ENCODE data around the gene ARFRP1.

DNA sequence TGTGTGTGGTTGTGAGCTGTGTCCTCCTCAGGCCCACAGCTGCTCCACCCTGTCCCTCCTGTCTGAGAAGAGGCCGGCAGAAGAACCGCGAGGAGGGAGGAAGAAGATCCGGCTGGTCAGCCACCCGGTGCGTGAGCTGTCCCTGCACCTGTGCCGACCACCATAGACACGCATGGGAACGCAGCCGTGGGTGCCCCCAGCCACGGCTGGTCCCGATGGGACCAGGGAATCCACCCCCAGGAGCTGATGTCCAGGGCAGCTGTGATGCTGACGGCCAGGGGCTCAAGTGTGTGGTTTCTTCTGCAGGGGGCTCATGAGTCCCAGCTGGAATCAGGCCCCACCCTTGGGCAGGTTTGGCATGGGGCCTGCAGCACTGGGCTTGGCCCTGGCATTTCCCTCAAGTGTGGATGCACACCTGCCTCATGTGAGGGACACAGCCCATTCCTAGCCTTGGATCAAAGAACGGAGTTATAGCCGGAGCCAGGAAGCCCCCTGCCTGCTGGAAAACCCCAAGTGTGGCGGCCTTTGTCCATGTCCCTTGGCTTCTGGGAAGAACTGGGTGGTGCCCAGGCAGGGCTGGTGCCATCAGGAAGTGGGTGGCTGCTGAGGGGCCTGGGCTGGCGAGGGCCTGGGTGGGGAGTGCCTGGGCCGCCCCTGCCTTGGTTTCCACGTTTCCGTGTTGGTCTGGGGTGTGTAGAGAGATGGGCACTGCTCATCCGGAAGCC, 15.9 kb downstream of the ARFRP1 start:
- TF ChIP-seq POLR2A (IDR thresholded peaks at IDR 0.05; ENCODE audit: low read depth, low read length) (no peak), TAF1 (IDR thresholded peaks at IDR 0.05; ENCODE audit: borderline replicate concordance, low read depth, low read length) (no peak)

Measured in GM12892 (cell line).